H1 (cell line): ENCODE measurements around the gene EML4. TPM values are rescaled to one million over a fixed set of nuclear protein-coding genes. Genes with fewer than 3 reads are reported as not detected.

Experiments used
- CTCF ChIA-PET: fragments of 300-600 bp; sonication (Branson Sonifier 250); formaldehyde crosslinking; loops from one replicate; lab custom pipeline; 2021; ENCODE audit not compliant: partially characterized antibody; lab: Charles Lee
- POLR2A ChIA-PET: fragments of 300-600 bp; sonication (Branson Sonifier 250); formaldehyde crosslinking; loops from one replicate; lab custom pipeline; 2021; ENCODE audit warnings: inconsistent platforms; ENCODE audit not compliant: partially characterized antibody; lab: Charles Lee
- DNase-seq, 2 experiments: peaks; one replicate each; pipeline versions ENCODE4 v3.0.0 to v3.0.0-alpha.2; 2010 to 2022; ENCODE audit warnings: low spot score in 2 of 2, low read depth in 1 of 2, mixed read lengths in 1 of 2
- FAIRE-seq: peaks from 2 replicates; lab custom pipeline; 2011; peaks lifted over from hg19 to GRCh38; lab: Jason Lieb, UNC
- H2AFZ ChIP-seq: 2 replicates; pipeline ENCODE4 v1.8.1; 2012; ENCODE audit warnings: low read length, inconsistent platforms
- H2AK5ac ChIP-seq: 2 replicates; pipeline ENCODE4 v1.6.1; 2013; ENCODE audit warnings: low read depth, low read length
- H2BK120ac ChIP-seq: replicated peaks from 2 replicates; pipeline ENCODE3; 2013; ENCODE audit warnings: low read depth, low read length, inconsistent platforms
- H2BK12ac ChIP-seq: 2 replicates; pipeline ENCODE4 v1.6.1; 2013; ENCODE audit warnings: low read depth, low read length
- H2BK15ac ChIP-seq: 2 replicates; pipeline ENCODE4 v1.6.1; 2013; ENCODE audit warnings: low read length
- H2BK20ac ChIP-seq: 2 replicates; pipeline ENCODE4 v1.6.1; 2013; ENCODE audit warnings: low read length
- H2BK5ac ChIP-seq: 2 replicates; pipeline ENCODE4 v1.6.1; 2013; ENCODE audit warnings: low read depth, low read length
- H3K14ac ChIP-seq: 2 replicates; pipeline ENCODE4 v1.6.1; 2013; ENCODE audit warnings: inconsistent platforms; ENCODE audit not compliant: insufficient read length
- H3K18ac ChIP-seq: 2 replicates; pipeline ENCODE4 v1.6.1; 2013; ENCODE audit warnings: low read length; ENCODE audit errors: extremely low read depth
- H3K23ac ChIP-seq: 2 replicates; pipeline ENCODE4 v1.6.1; 2013; ENCODE audit warnings: inconsistent platforms; ENCODE audit not compliant: insufficient read length
- H3K23me2 ChIP-seq: 2 replicates; pipeline ENCODE4 v1.6.1; 2013; ENCODE audit warnings: low read depth, low read length
- H3K27ac ChIP-seq: 2 replicates; pipeline ENCODE4 v1.6.1; 2011; ENCODE audit warnings: low read depth, low read length, inconsistent platforms
- H3K27me3 ChIP-seq, 4 experiments: replicated peaks in 1 of 4; 1 replicate in 1 of 4; 2 replicates in 3 of 4; pipeline versions ENCODE4 v1.6.1 to v1.8.1; 2011 to 2013; ENCODE audit warnings: low read length in 3 of 4, mild to moderate bottlenecking in 3 of 4, inconsistent platforms in 2 of 4, mixed read lengths in 2 of 4, moderate library complexity in 1 of 4; ENCODE audit not compliant: control insufficient read depth in 3 of 4, insufficient read depth in 3 of 4; ENCODE audit errors: extremely low read depth in 1 of 4
- H3K36me3 ChIP-seq, 4 experiments: 2 replicates each; pipeline versions ENCODE4 v1.6.1 to v1.8.1; 2011 to 2013; ENCODE audit warnings: mild to moderate bottlenecking in 4 of 4, low read length in 3 of 4, moderate library complexity in 2 of 4, control low read depth in 1 of 4, inconsistent platforms in 1 of 4; ENCODE audit not compliant: insufficient read depth in 4 of 4, control insufficient read depth in 2 of 4
- H3K4ac ChIP-seq: replicated peaks from 2 replicates; pipeline ENCODE3; 2013; ENCODE audit warnings: low read length, low read depth, mixed read lengths, inconsistent platforms; ENCODE audit not compliant: insufficient read length
- H3K4me1 ChIP-seq, 4 experiments: replicated peaks in 1 of 4; 1 replicate in 1 of 4; 2 replicates in 3 of 4; pipeline versions ENCODE4 v1.6.1 to v1.8.1; 2011 to 2013; ENCODE audit warnings: low read length in 3 of 4, inconsistent platforms in 2 of 4, mixed read lengths in 1 of 4; ENCODE audit not compliant: insufficient read depth in 4 of 4, control insufficient read depth in 3 of 4
- H3K4me2 ChIP-seq, 2 experiments: 2 replicates each; pipeline versions ENCODE4 v1.6.1 to v1.8.1; 2011 to 2013; ENCODE audit warnings: low read depth in 2 of 2, low read length in 2 of 2, control low read depth in 1 of 2, inconsistent platforms in 1 of 2, mild to moderate bottlenecking in 1 of 2; ENCODE audit not compliant: insufficient read depth in 1 of 2
- H3K4me3 ChIP-seq, 4 experiments: fragments of 200-600, 300-600 bp in 1 of 4; sonication (generic), shearing (Covaris generic), sonication (Bioruptor Twin) in 1 of 4; 2 replicates each; pipeline versions ENCODE4 v1.5.1 to v1.8.1; 2011 to 2016; ENCODE audit warnings: low read length in 4 of 4, low read depth in 3 of 4, control low read depth in 2 of 4, inconsistent platforms in 2 of 4, mild to moderate bottlenecking in 2 of 4, mixed read lengths in 1 of 4, moderate library complexity in 1 of 4; ENCODE audit not compliant: insufficient read depth in 2 of 4; ENCODE audit errors: extremely low read depth in 1 of 4
- H3K56ac ChIP-seq: replicated peaks from 2 replicates; pipeline ENCODE3; 2013; ENCODE audit warnings: low read depth, mild to moderate bottlenecking, mixed read lengths, low read length, inconsistent platforms; ENCODE audit not compliant: insufficient read length
- H3K79me1 ChIP-seq: 2 replicates; pipeline ENCODE4 v1.6.1; 2013; ENCODE audit warnings: low read depth, low read length, control low read depth
- H3K79me2 ChIP-seq, 2 experiments: 2 replicates each; pipeline versions ENCODE4 v1.6.1 to v1.8.1; 2012 to 2013; ENCODE audit warnings: low read length in 2 of 2, mild to moderate bottlenecking in 2 of 2, inconsistent platforms in 1 of 2; ENCODE audit not compliant: insufficient read depth in 2 of 2, control insufficient read depth in 1 of 2
- H3K9ac ChIP-seq, 4 experiments: replicated peaks in 1 of 4; 1 replicate in 1 of 4; 2 replicates in 3 of 4; pipeline versions ENCODE4 v1.6.1 to v1.8.1; 2011 to 2013; ENCODE audit warnings: low read depth in 3 of 4, low read length in 3 of 4, control low read depth in 2 of 4, mild to moderate bottlenecking in 2 of 4, moderate library complexity in 2 of 4, inconsistent platforms in 1 of 4; ENCODE audit errors: extremely low read depth in 1 of 4
- H3K9me3 ChIP-seq, 2 experiments: 2 replicates each; pipeline versions ENCODE4 v1.6.1 to v1.8.1; 2012 to 2013; ENCODE audit warnings: mild to moderate bottlenecking in 2 of 2, moderate library complexity in 2 of 2, control low read depth in 1 of 2, inconsistent platforms in 1 of 2, low read depth in 1 of 2, low read length in 1 of 2, mixed read lengths in 1 of 2; ENCODE audit not compliant: insufficient read depth in 2 of 2
- H4K20me1 ChIP-seq, 2 experiments: replicated peaks in 1 of 2; 2 replicates each; pipeline versions ENCODE3 to v1.8.1; 2011 to 2013; ENCODE audit warnings: inconsistent platforms in 2 of 2, low read length in 2 of 2, mild to moderate bottlenecking in 1 of 2; ENCODE audit not compliant: insufficient read depth in 2 of 2, control insufficient read depth in 1 of 2
- H4K5ac ChIP-seq: 2 replicates; pipeline ENCODE4 v1.6.1; 2013; ENCODE audit warnings: low read length, low read depth, mixed read lengths, inconsistent platforms; ENCODE audit not compliant: insufficient read length
- H4K8ac ChIP-seq: 2 replicates; pipeline ENCODE4 v1.8.0; 2013; ENCODE audit warnings: mild to moderate bottlenecking, moderate library complexity, low read length, inconsistent platforms; ENCODE audit not compliant: insufficient read depth; ENCODE audit errors: extremely low read depth
- H4K91ac ChIP-seq: replicated peaks from 2 replicates; pipeline ENCODE3; 2013; ENCODE audit warnings: low read length, mixed read lengths, inconsistent platforms; ENCODE audit not compliant: insufficient read length
- ATF3 ChIP-seq: IDR thresholded peaks from 2 replicates; pipeline ENCODE4 v1.6.1; 2011; ENCODE audit warnings: low read depth, mild to moderate bottlenecking, low read length; ENCODE audit not compliant: insufficient read depth
- BACH1 ChIP-seq: IDR thresholded peaks from 2 replicates; pipeline ENCODE4 v1.6.1; 2012; ENCODE audit warnings: low read length, improper control_type of control experiment
- EZH2 ChIP-seq: fragments of 200-600 bp; sonication (generic); IDR thresholded peaks from 2 replicates; pipeline ENCODE4 v1.7.1; 2012; ENCODE audit warnings: low read depth, mild to moderate bottlenecking, moderate library complexity, low read length, inconsistent platforms; ENCODE audit not compliant: severe bottlenecking
- FOSL1 ChIP-seq: IDR thresholded peaks from 2 replicates; pipeline ENCODE4 v1.6.1; 2011; ENCODE audit warnings: mild to moderate bottlenecking, low read depth, low read length, moderate library complexity; ENCODE audit not compliant: insufficient read depth
- HDAC6 ChIP-seq: IDR thresholded peaks from one replicate; pipeline ENCODE4 v1.7.1; 2012; ENCODE audit warnings: low read depth, mild to moderate bottlenecking, inconsistent platforms, low read length, moderate library complexity
- JUN ChIP-seq: IDR thresholded peaks from 2 replicates; pipeline ENCODE4 v1.6.1; 2011; ENCODE audit warnings: low read depth, mild to moderate bottlenecking, improper control_type of control experiment, low read length
- RNF2 ChIP-seq: fragments of 200-900, 300-1000 bp; sonication (generic); IDR thresholded peaks from 2 replicates; pipeline ENCODE4 v1.7.1; 2016; ENCODE audit warnings: borderline replicate concordance, low read depth, mild to moderate bottlenecking, antibody characterized with exemption, low read length; ENCODE audit not compliant: poor library complexity, severe bottlenecking; ENCODE audit errors: missing control alignments
- SP1 ChIP-seq: IDR thresholded peaks from 2 replicates; pipeline ENCODE4 v1.6.1; 2011; ENCODE audit warnings: low read depth, low read length
- SUZ12 ChIP-seq: fragments of 200-600 bp; sonication (generic); IDR thresholded peaks from 2 replicates; pipeline ENCODE4 v1.6.1; 2012; ENCODE audit warnings: mild to moderate bottlenecking, inconsistent platforms, low read length, moderate library complexity, mixed read lengths
- WGBS, 2 experiments: shearing (Covaris generic) in 1 of 2; methylation state at CpG; one replicate each; pipeline versions ENCODE4 v1.1.6 to v1.1.7; 2013 to 2015; ENCODE audit warnings: low lambda C conversion rate in 2 of 2, mixed read lengths in 2 of 2, inconsistent platforms in 1 of 2, low coverage in 1 of 2, missing lambda C conversion rate in 1 of 2; ENCODE audit not compliant: insufficient replicate concordance in 2 of 2, insufficient coverage in 1 of 2, insufficient read length in 1 of 2; ENCODE audit errors: extremely low coverage in 1 of 2, missing lambda C conversion rate in 1 of 2; 5-methylcytosine and 5-hydroxymethylcytosine counted together
- polyA plus RNA-seq, 7 experiments: library from polyadenylated mRNA; depleted of rRNA in 3 of 7; stranded (reverse) in 5 of 7; unstranded in 2 of 7; fragments of >200 nt in 5 of 7; fragments of 200-250 nt in 2 of 7; gene quantifications; 1 replicate in 5 of 7; 2 replicates in 1 of 7; 4 replicates in 1 of 7; pipeline versions ENCODE4 v1.2.1 to v1.2.3, GENCODE V29; 2011 to 2013; ENCODE audit warnings: missing spikeins in 2 of 7, mixed read lengths in 2 of 7
- total RNA-seq: library from RNA; stranded (reverse); fragmentation: NEBNext Ultra II Directional; extraction: Animal tissue kit (Norgen Biotek cat#: 25700); gene quantifications from 2 replicates; pipeline ENCODE4 v1.2.1, GENCODE V29; 2021

Gene EML4
- total and polyA plus RNA-seq, 2 of the 8 experiments (the other 6 are each of a cell fraction or from before 2014, with no cell fraction given), result 50.1 to 104 TPM

GRCh38 chr2:42164046-42164445, 5.1 kb upstream of the EML4 start:
- Histone ChIP-seq H3K4me3 (no peak overlapping the region), H4K8ac (no peak overlapping the region), H4K5ac (no peak overlapping the region), H4K20me1 (no peaks in the 10 kb centered on the region), H3K4ac (no peak overlapping the region), H3K27ac (no peak overlapping the region), H2BK12ac (no peak overlapping the region), H2BK5ac (no peak overlapping the region), H3K79me2 (no peaks in the 10 kb centered on the region), H3K36me3 (no peaks in the 10 kb centered on the region), H3K79me1 (no peaks in the 10 kb centered on the region), H2BK15ac (no peak overlapping the region), H3K9ac (no peak overlapping the region), H4K91ac (no peak overlapping the region), H3K23ac (no peak overlapping the region), H3K27me3 (no peaks in the 10 kb centered on the region), H3K23me2 (no peaks in the 10 kb centered on the region), H2AK5ac (no peak overlapping the region), H2BK120ac (no peak overlapping the region), H3K14ac (no peak overlapping the region), H3K9me3 (no peaks in the 10 kb centered on the region), H2BK20ac (no peak overlapping the region), H3K4me2 (no peak overlapping the region), H3K4me1 (peaks cover 0 to 4% (median 0%) of the 10 kb centered on the region in 4 experiments; a peak in 1 of 7 replicates), H3K18ac (no peak overlapping the region), H2AFZ (no peak overlapping the region), H3K56ac (no peak overlapping the region)
- DNase-seq, result no peak
- 81% methylated on average over 3 of the region's 3 CpGs; no CpG with 5 or more reads in 1 of the 2 experiments for WGBS, 2 experiments
- FAIRE-seq, result no peak
- POLR2A ChIA-PET, result no interaction called here
- no peak for TF ChIP-seq RNF2
- no peak for TF ChIP-seq SP1
- TF ChIP-seq FOSL1, result no peak
- no peak for TF ChIP-seq SUZ12
- no peak for TF ChIP-seq ATF3
- no peak for TF ChIP-seq JUN
- no peak for TF ChIP-seq HDAC6
- no peak for TF ChIP-seq EZH2
- no peak for TF ChIP-seq BACH1
- CTCF ChIA-PET, result interaction anchor here (0.8 to 1.3 kb wide), 4 partner anchors 39 to 78 kb away, joined by 3 to 4 read pairs (median 3); no protein-coding TSS in a partner anchor
